H1 (cell line): ENCODE data around the gene CHRNA5. TPM values are rescaled to one million over a fixed set of nuclear protein-coding genes. Genes with fewer than 3 reads are reported as not detected.

Experiments used
- CTCF ChIA-PET: fragments of 300-600 bp; sonication (Branson Sonifier 250); formaldehyde crosslinking; loops from one replicate; lab custom pipeline; 2021; ENCODE audit not compliant: partially characterized antibody; lab: Charles Lee
- POLR2A ChIA-PET: fragments of 300-600 bp; sonication (Branson Sonifier 250); formaldehyde crosslinking; loops from one replicate; lab custom pipeline; 2021; ENCODE audit warnings: inconsistent platforms; ENCODE audit not compliant: partially characterized antibody; lab: Charles Lee
- DNase-seq, 2 experiments: peaks; one replicate each; pipeline versions ENCODE4 v3.0.0 to v3.0.0-alpha.2; 2010 to 2022; ENCODE audit warnings: low spot score in 2 of 2, low read depth in 1 of 2, mixed read lengths in 1 of 2
- FAIRE-seq: peaks from 2 replicates; lab custom pipeline; 2011; peaks lifted over from hg19 to GRCh38; lab: Jason Lieb, UNC
- H2AFZ ChIP-seq: 2 replicates; pipeline ENCODE4 v1.8.1; 2012; ENCODE audit warnings: low read length, inconsistent platforms
- H2AK5ac ChIP-seq: 2 replicates; pipeline ENCODE4 v1.6.1; 2013; ENCODE audit warnings: low read depth, low read length
- H2BK120ac ChIP-seq: replicated peaks from 2 replicates; pipeline ENCODE3; 2013; ENCODE audit warnings: low read depth, low read length, inconsistent platforms
- H2BK12ac ChIP-seq: 2 replicates; pipeline ENCODE4 v1.6.1; 2013; ENCODE audit warnings: low read depth, low read length
- H2BK15ac ChIP-seq: 2 replicates; pipeline ENCODE4 v1.6.1; 2013; ENCODE audit warnings: low read length
- H2BK20ac ChIP-seq: 2 replicates; pipeline ENCODE4 v1.6.1; 2013; ENCODE audit warnings: low read length
- H2BK5ac ChIP-seq: 2 replicates; pipeline ENCODE4 v1.6.1; 2013; ENCODE audit warnings: low read depth, low read length
- H3K14ac ChIP-seq: 2 replicates; pipeline ENCODE4 v1.6.1; 2013; ENCODE audit warnings: inconsistent platforms; ENCODE audit not compliant: insufficient read length
- H3K18ac ChIP-seq: 2 replicates; pipeline ENCODE4 v1.6.1; 2013; ENCODE audit warnings: low read length; ENCODE audit errors: extremely low read depth
- H3K23ac ChIP-seq: 2 replicates; pipeline ENCODE4 v1.6.1; 2013; ENCODE audit warnings: inconsistent platforms; ENCODE audit not compliant: insufficient read length
- H3K23me2 ChIP-seq: 2 replicates; pipeline ENCODE4 v1.6.1; 2013; ENCODE audit warnings: low read depth, low read length
- H3K27ac ChIP-seq: 2 replicates; pipeline ENCODE4 v1.6.1; 2011; ENCODE audit warnings: low read depth, low read length, inconsistent platforms
- H3K27me3 ChIP-seq, 4 experiments: replicated peaks in 1 of 4; 1 replicate in 1 of 4; 2 replicates in 3 of 4; pipeline versions ENCODE4 v1.6.1 to v1.8.1; 2011 to 2013; ENCODE audit warnings: low read length in 3 of 4, mild to moderate bottlenecking in 3 of 4, inconsistent platforms in 2 of 4, mixed read lengths in 2 of 4, moderate library complexity in 1 of 4; ENCODE audit not compliant: control insufficient read depth in 3 of 4, insufficient read depth in 3 of 4; ENCODE audit errors: extremely low read depth in 1 of 4
- H3K36me3 ChIP-seq, 4 experiments: 2 replicates each; pipeline versions ENCODE4 v1.6.1 to v1.8.1; 2011 to 2013; ENCODE audit warnings: mild to moderate bottlenecking in 4 of 4, low read length in 3 of 4, moderate library complexity in 2 of 4, control low read depth in 1 of 4, inconsistent platforms in 1 of 4; ENCODE audit not compliant: insufficient read depth in 4 of 4, control insufficient read depth in 2 of 4
- H3K4ac ChIP-seq: replicated peaks from 2 replicates; pipeline ENCODE3; 2013; ENCODE audit warnings: low read length, low read depth, mixed read lengths, inconsistent platforms; ENCODE audit not compliant: insufficient read length
- H3K4me1 ChIP-seq, 4 experiments: replicated peaks in 1 of 4; 1 replicate in 1 of 4; 2 replicates in 3 of 4; pipeline versions ENCODE4 v1.6.1 to v1.8.1; 2011 to 2013; ENCODE audit warnings: low read length in 3 of 4, inconsistent platforms in 2 of 4, mixed read lengths in 1 of 4; ENCODE audit not compliant: insufficient read depth in 4 of 4, control insufficient read depth in 3 of 4
- H3K4me2 ChIP-seq, 2 experiments: 2 replicates each; pipeline versions ENCODE4 v1.6.1 to v1.8.1; 2011 to 2013; ENCODE audit warnings: low read depth in 2 of 2, low read length in 2 of 2, control low read depth in 1 of 2, inconsistent platforms in 1 of 2, mild to moderate bottlenecking in 1 of 2; ENCODE audit not compliant: insufficient read depth in 1 of 2
- H3K4me3 ChIP-seq, 4 experiments: fragments of 200-600, 300-600 bp in 1 of 4; sonication (generic), shearing (Covaris generic), sonication (Bioruptor Twin) in 1 of 4; 2 replicates each; pipeline versions ENCODE4 v1.5.1 to v1.8.1; 2011 to 2016; ENCODE audit warnings: low read length in 4 of 4, low read depth in 3 of 4, control low read depth in 2 of 4, inconsistent platforms in 2 of 4, mild to moderate bottlenecking in 2 of 4, mixed read lengths in 1 of 4, moderate library complexity in 1 of 4; ENCODE audit not compliant: insufficient read depth in 2 of 4; ENCODE audit errors: extremely low read depth in 1 of 4
- H3K56ac ChIP-seq: replicated peaks from 2 replicates; pipeline ENCODE3; 2013; ENCODE audit warnings: low read depth, mild to moderate bottlenecking, mixed read lengths, low read length, inconsistent platforms; ENCODE audit not compliant: insufficient read length
- H3K79me1 ChIP-seq: 2 replicates; pipeline ENCODE4 v1.6.1; 2013; ENCODE audit warnings: low read depth, low read length, control low read depth
- H3K79me2 ChIP-seq, 2 experiments: 2 replicates each; pipeline versions ENCODE4 v1.6.1 to v1.8.1; 2012 to 2013; ENCODE audit warnings: low read length in 2 of 2, mild to moderate bottlenecking in 2 of 2, inconsistent platforms in 1 of 2; ENCODE audit not compliant: insufficient read depth in 2 of 2, control insufficient read depth in 1 of 2
- H3K9ac ChIP-seq, 4 experiments: replicated peaks in 1 of 4; 1 replicate in 1 of 4; 2 replicates in 3 of 4; pipeline versions ENCODE4 v1.6.1 to v1.8.1; 2011 to 2013; ENCODE audit warnings: low read depth in 3 of 4, low read length in 3 of 4, control low read depth in 2 of 4, mild to moderate bottlenecking in 2 of 4, moderate library complexity in 2 of 4, inconsistent platforms in 1 of 4; ENCODE audit errors: extremely low read depth in 1 of 4
- H3K9me3 ChIP-seq, 2 experiments: 2 replicates each; pipeline versions ENCODE4 v1.6.1 to v1.8.1; 2012 to 2013; ENCODE audit warnings: mild to moderate bottlenecking in 2 of 2, moderate library complexity in 2 of 2, control low read depth in 1 of 2, inconsistent platforms in 1 of 2, low read depth in 1 of 2, low read length in 1 of 2, mixed read lengths in 1 of 2; ENCODE audit not compliant: insufficient read depth in 2 of 2
- H4K20me1 ChIP-seq, 2 experiments: replicated peaks in 1 of 2; 2 replicates each; pipeline versions ENCODE3 to v1.8.1; 2011 to 2013; ENCODE audit warnings: inconsistent platforms in 2 of 2, low read length in 2 of 2, mild to moderate bottlenecking in 1 of 2; ENCODE audit not compliant: insufficient read depth in 2 of 2, control insufficient read depth in 1 of 2
- H4K5ac ChIP-seq: 2 replicates; pipeline ENCODE4 v1.6.1; 2013; ENCODE audit warnings: low read length, low read depth, mixed read lengths, inconsistent platforms; ENCODE audit not compliant: insufficient read length
- H4K8ac ChIP-seq: 2 replicates; pipeline ENCODE4 v1.8.0; 2013; ENCODE audit warnings: mild to moderate bottlenecking, moderate library complexity, low read length, inconsistent platforms; ENCODE audit not compliant: insufficient read depth; ENCODE audit errors: extremely low read depth
- H4K91ac ChIP-seq: replicated peaks from 2 replicates; pipeline ENCODE3; 2013; ENCODE audit warnings: low read length, mixed read lengths, inconsistent platforms; ENCODE audit not compliant: insufficient read length
- ATF2 ChIP-seq: IDR thresholded peaks from 2 replicates; pipeline ENCODE4 v1.6.1; 2012; ENCODE audit warnings: low read length, inconsistent platforms
- CBX5 ChIP-seq: fragments of 300-800, 300-1000 bp; sonication (generic); IDR thresholded peaks from 2 replicates; pipeline ENCODE4 v1.7.1; 2016; ENCODE audit warnings: antibody characterized with exemption, low read length, low read depth
- GTF2F1 ChIP-seq: IDR thresholded peaks from 2 replicates; pipeline ENCODE4 v1.6.1; 2012; ENCODE audit warnings: low read depth, low read length, improper control_type of control experiment, borderline replicate concordance
- KDM1A ChIP-seq: fragments of 200-600, 300-600 bp; sonication (generic); IDR thresholded peaks from 2 replicates; pipeline ENCODE4 v1.7.1; 2016; ENCODE audit warnings: mild to moderate bottlenecking, low read length, borderline replicate concordance
- MAFK ChIP-seq: IDR thresholded peaks from 2 replicates; pipeline ENCODE4 v1.6.1; 2012; ENCODE audit warnings: low read depth, mild to moderate bottlenecking, improper control_type of control experiment, low read length
- WGBS, 2 experiments: shearing (Covaris generic) in 1 of 2; methylation state at CpG; one replicate each; pipeline versions ENCODE4 v1.1.6 to v1.1.7; 2013 to 2015; ENCODE audit warnings: low lambda C conversion rate in 2 of 2, mixed read lengths in 2 of 2, inconsistent platforms in 1 of 2, low coverage in 1 of 2, missing lambda C conversion rate in 1 of 2; ENCODE audit not compliant: insufficient replicate concordance in 2 of 2, insufficient coverage in 1 of 2, insufficient read length in 1 of 2; ENCODE audit errors: extremely low coverage in 1 of 2, missing lambda C conversion rate in 1 of 2; 5-methylcytosine and 5-hydroxymethylcytosine counted together
- polyA plus RNA-seq, 7 experiments: library from polyadenylated mRNA; depleted of rRNA in 3 of 7; stranded (reverse) in 5 of 7; unstranded in 2 of 7; fragments of >200 nt in 5 of 7; fragments of 200-250 nt in 2 of 7; gene quantifications; 1 replicate in 5 of 7; 2 replicates in 1 of 7; 4 replicates in 1 of 7; pipeline versions ENCODE4 v1.2.1 to v1.2.3, GENCODE V29; 2011 to 2013; ENCODE audit warnings: missing spikeins in 2 of 7, mixed read lengths in 2 of 7
- total RNA-seq: library from RNA; stranded (reverse); fragmentation: NEBNext Ultra II Directional; extraction: Animal tissue kit (Norgen Biotek cat#: 25700); gene quantifications from 2 replicates; pipeline ENCODE4 v1.2.1, GENCODE V29; 2021

Gene CHRNA5
- total and polyA plus RNA-seq, 2 of the 8 experiments (the other 6 are each of a cell fraction or from before 2014, with no cell fraction given), result 13.5 to 31.4 TPM

GRCh38 chr15:78564743-78565096 lies 600 bp upstream of the CHRNA5 start:
- peaks cover 0 to 28% of the 10 kb centered on the region in 2 experiments; a peak in 2 of 4 replicates for H3K79me2 ChIP-seq
- H3K4me3 ChIP-seq, result peak overlapping the region in 2 of 4 experiments; percentile 15 to 81; a peak in 2 of 8 replicates
- POLR2A ChIA-PET, result interaction anchor here (1.0 to 2.6 kb wide), 11 partner anchors 9 to 300 kb away, joined by 3 to 17 read pairs (median 5); partner anchors contain the start of genes DNAJA4, HYKK, PSMA4 and SKIC8
- H4K5ac ChIP-seq, result no peak overlapping the region
- no peak overlapping the region for H2AK5ac ChIP-seq
- no peak overlapping the region for H2BK15ac ChIP-seq
- no peak overlapping the region for H2BK20ac ChIP-seq
- no peaks in the 10 kb centered on the region for H3K27me3 ChIP-seq
- H3K4me1 ChIP-seq, result peaks cover 3 to 7% (median 4%) of the 10 kb centered on the region in 4 experiments; a peak in 6 of 7 replicates
- no peaks in the 10 kb centered on the region for H3K9me3 ChIP-seq
- 71% methylated on average over 10 of the region's 11 CpGs; no CpG with 5 or more reads in 1 of the 2 experiments for WGBS, 2 experiments
- no peak for DNase-seq
- H3K79me1 ChIP-seq, result no peaks in the 10 kb centered on the region
- no peak overlapping the region for H4K91ac ChIP-seq
- H2AFZ ChIP-seq, result peak overlapping the region; percentile 94; the same call in 1 of the 2 replicates
- H3K56ac ChIP-seq, result no peak overlapping the region
- H3K4ac ChIP-seq, result no peak overlapping the region
- H3K23ac ChIP-seq, result no peak overlapping the region
- CTCF ChIA-PET, result interaction anchor here (0.6 to 2.1 kb wide), 9 partner anchors 11 to 176 kb away, joined by 3 to 7 read pairs (median 5); partner anchors contain the start of gene PSMA4
- FAIRE-seq, result no peak
- H3K4me2 ChIP-seq, result peak overlapping the region; percentile 52 to 63
- no peak overlapping the region for H3K18ac ChIP-seq
- peak overlapping the region; percentile 80; the same call in 1 of the 2 replicates for H4K8ac ChIP-seq
- no peaks in the 10 kb centered on the region for H3K36me3 ChIP-seq
- no peak overlapping the region for H3K9ac ChIP-seq
- no peak overlapping the region for H2BK5ac ChIP-seq
- H4K20me1 ChIP-seq, result no peaks in the 10 kb centered on the region
- no peak for TF ChIP-seq ATF2
- no peak for TF ChIP-seq CBX5
- no peak for TF ChIP-seq KDM1A
- no peak for TF ChIP-seq GTF2F1
- no peak for TF ChIP-seq MAFK
- TF ChIP-seq, all 59 proteins: peak for 0
- no peak overlapping the region for H3K27ac ChIP-seq
- no peak overlapping the region for H2BK12ac ChIP-seq
- H3K14ac ChIP-seq, result no peak overlapping the region
- no peak overlapping the region for H2BK120ac ChIP-seq
- H3K23me2 ChIP-seq, result peaks cover 5% of the 10 kb centered on the region; the same call in 1 of the 2 replicates
